ENCODE results near the gene QRFP.

- TF ChIP-seq CTCF (IDR thresholded peaks at IDR 0.05) (no peak), POLR2A (IDR thresholded peaks at IDR 0.05) (no peak), POLR2AphosphoS5 (IDR thresholded peaks at IDR 0.05) (no peak), EP300 (IDR thresholded peaks at IDR 0.05) (no peak)
These were observed 16.7 kb downstream of the QRFP start for GRCh38 chr9:130879863-130880411.

Measured in gastroesophageal sphincter (tissue), 3 donors.